Caco-2 (cell line): ENCODE data around the gene HIPK2. TPM values are rescaled to one million over a fixed set of nuclear protein-coding genes. Genes with fewer than 3 reads are reported as not detected.

Source experiments
- BruUV-seq: library from RNA; stranded (reverse); fragments of 400-500 nt; replicated peaks from 2 replicates; lab custom pipeline; 2021; lab: Mats Ljungman, UMichigan
- CTCF ChIA-PET: fragments of 300-600 bp; sonication (Branson Sonifier 250); formaldehyde crosslinking; loops from one replicate; lab custom pipeline; 2022; ENCODE audit warnings: antibody characterized with exemption; lab: Charles Lee
- POLR2A ChIA-PET: fragments of 300-600 bp; sonication (Branson Sonifier 250); formaldehyde crosslinking; loops from one replicate; lab custom pipeline; 2022; ENCODE audit warnings: antibody characterized with exemption; lab: Charles Lee
- DNase-seq, 2 experiments: peaks; one replicate each; pipeline versions ENCODE4 v3.0.0 to v3.0.0-alpha.2; 2020 to 2022
- H3K27me3 ChIP-seq: replicated peaks from 2 replicates; pipeline ENCODE4 v1.6.0; 2011; ENCODE audit warnings: low read length; ENCODE audit not compliant: control insufficient read depth, insufficient read depth
- H3K36me3 ChIP-seq: 2 replicates; pipeline ENCODE4 v1.5.1; 2011; ENCODE audit warnings: low read length; ENCODE audit not compliant: control insufficient read depth, insufficient read depth
- H3K4me1 ChIP-seq: fragments of 250-450 bp; sonication (Bioruptor Pico); 2 replicates; pipeline ENCODE4 v1.5.1; 2020; ENCODE audit warnings: mild to moderate bottlenecking
- H3K4me3 ChIP-seq: 2 replicates; pipeline ENCODE4 v1.5.1; 2011; ENCODE audit warnings: low read depth, mild to moderate bottlenecking, control low read depth, low read length
- H3K9me3 ChIP-seq: fragments of 250-450 bp; sonication (Bioruptor Pico); 2 replicates; pipeline ENCODE4 v1.5.1; 2020; ENCODE audit warnings: mild to moderate bottlenecking, moderate library complexity
- H3K27ac Mint-ChIP-seq: one replicate; pipeline ENCODE4 v1.8.0; 2022; ENCODE audit warnings: mixed read lengths; ENCODE audit not compliant: unreplicated experiment
- H3K27me3 Mint-ChIP-seq: one replicate; pipeline ENCODE4 v1.8.0; 2022; ENCODE audit warnings: mixed read lengths; ENCODE audit not compliant: insufficient read depth, unreplicated experiment
- H3K36me3 Mint-ChIP-seq: one replicate; pipeline ENCODE4 v1.8.0; 2022; ENCODE audit warnings: mild to moderate bottlenecking, mixed read lengths; ENCODE audit not compliant: insufficient read depth, unreplicated experiment
- H3K4me1 Mint-ChIP-seq: one replicate; pipeline ENCODE4 v1.8.0; 2022; ENCODE audit warnings: low read depth, mixed read lengths; ENCODE audit not compliant: unreplicated experiment
- H3K4me3 Mint-ChIP-seq: one replicate; pipeline ENCODE4 v1.8.0; 2022; ENCODE audit warnings: mild to moderate bottlenecking, moderate library complexity, mixed read lengths; ENCODE audit not compliant: unreplicated experiment
- H3K9me3 Mint-ChIP-seq: one replicate; pipeline ENCODE4 v1.8.0; 2022; ENCODE audit warnings: mixed read lengths; ENCODE audit not compliant: unreplicated experiment
- intact Hi-C: fragments of 100-400 bp; cut with micrococcal nuclease; formaldehyde crosslinking; loops from one replicate; pipeline ENCODE4 v1.10.0; 2022; ENCODE audit not compliant: unreplicated experiment
- total RNA-seq: library from RNA; stranded (reverse); gene quantifications from 2 replicates; pipeline ENCODE4 v1.2.3, GENCODE V29; 2022
- TF ChIP-seq, protein P1 (sequence below), 2 experiments: fragments of 200-600 bp in 1 of 2; IDR thresholded peaks; 1 replicate in 1 of 2; 2 replicates in 1 of 2; pipeline versions ENCODE4 v1.5.1 to v1.8.0; 2011 to 2022; ENCODE audit warnings: antibody characterized with exemption in 1 of 2, control low read depth in 1 of 2, inconsistent platforms in 1 of 2, low read depth in 1 of 2, low read length in 1 of 2, mild to moderate bottlenecking in 1 of 2, moderate library complexity in 1 of 2; ENCODE audit not compliant: insufficient read depth in 1 of 2, severe bottlenecking in 1 of 2, unreplicated experiment in 1 of 2

Gene HIPK2
- total RNA-seq, 1 experiment from 2014 or later, result 42.8 TPM

DNA sequence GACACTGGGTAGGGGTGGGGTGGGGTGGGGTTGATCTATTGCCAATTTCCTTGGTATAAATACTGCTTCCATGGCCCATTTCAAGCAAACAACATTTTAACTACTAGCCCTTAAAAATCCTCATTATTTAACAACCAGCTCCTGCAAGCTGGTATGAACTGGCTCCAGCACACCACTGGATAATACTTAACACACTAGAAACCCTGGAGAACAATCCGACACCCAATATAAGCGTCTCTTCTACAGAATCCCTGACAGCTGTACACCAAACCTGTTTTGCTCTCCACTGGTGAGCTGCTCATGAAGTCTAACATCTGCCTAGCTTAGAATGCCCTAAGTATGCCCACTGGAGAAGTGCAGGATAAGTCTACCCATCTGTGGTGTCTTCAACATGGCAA lies 116.8 kb downstream of the HIPK2 start:
- peaks cover 9% of the 10 kb centered on the region for H3K36me3 Mint-ChIP-seq
- intact Hi-C loops, result no loop called here
- no peak overlapping the region for H3K4me3 ChIP-seq
- H3K27me3 ChIP-seq, result no peaks in the 10 kb centered on the region
- ChIA-PET CTCF (interaction anchor here (1.4 kb wide), 1 partner anchor 15 kb away, joined by 4 read pairs; no protein-coding TSS in a partner anchor), POLR2A (no interaction called here)
- DNase-seq, result no peak
- TF ChIP-seq, protein P1, sequence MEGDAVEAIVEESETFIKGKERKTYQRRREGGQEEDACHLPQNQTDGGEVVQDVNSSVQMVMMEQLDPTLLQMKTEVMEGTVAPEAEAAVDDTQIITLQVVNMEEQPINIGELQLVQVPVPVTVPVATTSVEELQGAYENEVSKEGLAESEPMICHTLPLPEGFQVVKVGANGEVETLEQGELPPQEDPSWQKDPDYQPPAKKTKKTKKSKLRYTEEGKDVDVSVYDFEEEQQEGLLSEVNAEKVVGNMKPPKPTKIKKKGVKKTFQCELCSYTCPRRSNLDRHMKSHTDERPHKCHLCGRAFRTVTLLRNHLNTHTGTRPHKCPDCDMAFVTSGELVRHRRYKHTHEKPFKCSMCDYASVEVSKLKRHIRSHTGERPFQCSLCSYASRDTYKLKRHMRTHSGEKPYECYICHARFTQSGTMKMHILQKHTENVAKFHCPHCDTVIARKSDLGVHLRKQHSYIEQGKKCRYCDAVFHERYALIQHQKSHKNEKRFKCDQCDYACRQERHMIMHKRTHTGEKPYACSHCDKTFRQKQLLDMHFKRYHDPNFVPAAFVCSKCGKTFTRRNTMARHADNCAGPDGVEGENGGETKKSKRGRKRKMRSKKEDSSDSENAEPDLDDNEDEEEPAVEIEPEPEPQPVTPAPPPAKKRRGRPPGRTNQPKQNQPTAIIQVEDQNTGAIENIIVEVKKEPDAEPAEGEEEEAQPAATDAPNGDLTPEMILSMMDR (IDR thresholded peaks at IDR 0.05; ENCODE audit: insufficient read depth in 1 of 2, low read depth in 1 of 2, low read length in 1 of 2, severe bottlenecking in 1 of 2, unreplicated experiment in 1 of 2), result no peak
- no peaks in the 10 kb centered on the region for H3K27me3 Mint-ChIP-seq
- peaks cover 13% of the 10 kb centered on the region for H3K4me1 ChIP-seq
- no peak overlapping the region for H3K4me3 Mint-ChIP-seq
- H3K9me3 Mint-ChIP-seq, result no peaks in the 10 kb centered on the region
- no TSS peak for BruUV-seq
- H3K4me1 Mint-ChIP-seq, result peaks cover 39% of the 10 kb centered on the region
- H3K27ac Mint-ChIP-seq, result peak overlapping the region; percentile 46
- H3K36me3 ChIP-seq, result no peaks in the 10 kb centered on the region; the same call in 1 of the 2 replicates
- H3K9me3 ChIP-seq, result no peaks in the 10 kb centered on the region

DNA sequence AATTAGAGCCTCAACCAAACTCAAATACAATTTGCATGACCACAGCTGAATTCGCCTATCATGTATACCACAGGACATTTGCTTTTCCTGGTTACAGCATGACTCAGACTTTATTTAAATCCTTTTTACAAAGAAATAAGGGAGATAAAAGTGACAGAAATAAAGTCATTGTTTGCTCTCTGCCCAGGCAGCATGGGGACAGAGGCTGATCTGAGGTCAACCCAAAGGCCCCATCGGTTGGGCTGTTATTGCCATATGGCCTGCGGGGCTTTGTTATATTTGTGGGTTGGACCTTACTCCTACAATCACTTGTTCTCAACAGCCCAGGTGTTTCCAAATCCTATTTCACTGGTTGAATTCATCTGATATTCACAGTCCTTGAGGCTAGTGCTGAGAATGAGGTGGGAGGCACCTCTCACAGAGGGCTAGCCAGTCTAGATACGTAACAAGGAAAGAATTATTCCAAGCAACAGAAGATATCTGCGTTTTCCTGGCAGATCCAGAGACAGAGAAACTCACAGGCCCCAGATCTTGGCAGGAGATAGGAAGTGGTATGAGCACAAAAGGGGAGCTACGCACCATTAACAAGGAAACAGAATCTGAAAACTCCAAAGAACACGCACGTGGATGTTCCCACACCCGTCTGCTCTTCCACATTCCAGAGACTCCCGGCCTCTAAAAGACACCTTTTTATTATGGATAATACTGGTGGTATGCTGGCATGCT lies 117.3 kb downstream of the HIPK2 start:
- no peaks in the 10 kb centered on the region; the same call in none of the 2 replicates for H3K36me3 ChIP-seq
- intact Hi-C loops, result no loop called here
- Mint-ChIP-seq H3K4me1 (peaks cover 43% of the 10 kb centered on the region), H3K27me3 (no peaks in the 10 kb centered on the region), H3K4me3 (no peak overlapping the region), H3K36me3 (peaks cover 12% of the 10 kb centered on the region), H3K9me3 (no peaks in the 10 kb centered on the region), H3K27ac (peak overlapping the region; percentile 46)
- TF ChIP-seq, protein P1 (IDR thresholded peaks at IDR 0.05; ENCODE audit: insufficient read depth in 1 of 2, low read depth in 1 of 2, low read length in 1 of 2, severe bottlenecking in 1 of 2, unreplicated experiment in 1 of 2), result no peak
- no peak overlapping the region for H3K4me3 ChIP-seq
- DNase-seq, result no peak
- no TSS peak for BruUV-seq
- CTCF ChIA-PET, result interaction anchor here (0.9 to 1.4 kb wide), 2 partner anchors 10 to 15 kb away, joined by 3 to 4 read pairs; no protein-coding TSS in a partner anchor
- peaks cover 13% of the 10 kb centered on the region for H3K4me1 ChIP-seq
- H3K9me3 ChIP-seq, result no peaks in the 10 kb centered on the region
- H3K27me3 ChIP-seq, result no peaks in the 10 kb centered on the region
- POLR2A ChIA-PET, result no interaction called here

DNA sequence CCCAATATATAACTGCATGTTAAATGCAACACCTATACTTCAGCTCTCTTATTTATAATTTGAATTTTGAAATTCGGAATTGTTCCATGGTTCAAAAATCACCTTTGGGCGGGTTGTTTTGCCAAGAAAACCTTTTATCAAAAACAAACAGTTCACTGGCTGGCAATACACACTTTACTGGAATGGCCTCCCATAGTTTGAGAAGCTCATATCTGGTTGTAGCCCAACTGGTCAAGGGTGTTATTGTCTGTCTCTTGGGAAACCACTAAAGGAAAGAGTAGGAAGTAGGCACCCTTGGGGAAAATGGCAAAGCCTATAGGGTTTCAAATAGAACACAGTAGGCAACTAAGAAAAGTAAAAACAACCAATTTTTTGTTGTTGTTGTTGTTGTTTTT lies 117.9 kb downstream of the HIPK2 start:
- intact Hi-C loops, result no loop called here
- no peak for DNase-seq
- CTCF ChIA-PET, result interaction anchor here (0.9 kb wide), 1 partner anchor 9 kb away, joined by 3 read pairs; no protein-coding TSS in a partner anchor
- no peak overlapping the region for H3K4me3 ChIP-seq
- Mint-ChIP-seq H3K4me1 (peaks cover 42% of the 10 kb centered on the region), H3K27ac (no peak overlapping the region), H3K9me3 (no peaks in the 10 kb centered on the region), H3K4me3 (no peak overlapping the region), H3K27me3 (no peaks in the 10 kb centered on the region), H3K36me3 (peaks cover 12% of the 10 kb centered on the region)
- no peaks in the 10 kb centered on the region for H3K9me3 ChIP-seq
- peaks cover 13% of the 10 kb centered on the region for H3K4me1 ChIP-seq
- POLR2A ChIA-PET, result no interaction called here
- H3K36me3 ChIP-seq, result no peaks in the 10 kb centered on the region; the same call in none of the 2 replicates
- no TSS peak for BruUV-seq
- H3K27me3 ChIP-seq, result no peaks in the 10 kb centered on the region
- TF ChIP-seq, protein P1 (IDR thresholded peaks at IDR 0.05; ENCODE audit: insufficient read depth in 1 of 2, low read depth in 1 of 2, low read length in 1 of 2, severe bottlenecking in 1 of 2, unreplicated experiment in 1 of 2), result no peak
